Lung microvascular endothelial cell (primary cell): ENCODE data around the gene NEDD1. TPM values are rescaled to one million over a fixed set of nuclear protein-coding genes. Genes with fewer than 3 reads are reported as not detected.

Experiments used
- DNase-seq, 2 donors: peaks; one replicate each; pipeline versions ENCODE4 v3.0.0 to v3.0.0-alpha.2; 2010; ENCODE audit warnings: low read depth in 2 of 2
- total RNA-seq: library from RNA; depleted of rRNA; stranded (reverse); fragments of >200 nt; gene quantifications from 2 replicates; pipeline ENCODE4 v1.2.1, GENCODE V29; 2014

The NEDD1 gene
- 20.3 and 21.8 TPM in 2 replicates for total RNA-seq

DNA sequence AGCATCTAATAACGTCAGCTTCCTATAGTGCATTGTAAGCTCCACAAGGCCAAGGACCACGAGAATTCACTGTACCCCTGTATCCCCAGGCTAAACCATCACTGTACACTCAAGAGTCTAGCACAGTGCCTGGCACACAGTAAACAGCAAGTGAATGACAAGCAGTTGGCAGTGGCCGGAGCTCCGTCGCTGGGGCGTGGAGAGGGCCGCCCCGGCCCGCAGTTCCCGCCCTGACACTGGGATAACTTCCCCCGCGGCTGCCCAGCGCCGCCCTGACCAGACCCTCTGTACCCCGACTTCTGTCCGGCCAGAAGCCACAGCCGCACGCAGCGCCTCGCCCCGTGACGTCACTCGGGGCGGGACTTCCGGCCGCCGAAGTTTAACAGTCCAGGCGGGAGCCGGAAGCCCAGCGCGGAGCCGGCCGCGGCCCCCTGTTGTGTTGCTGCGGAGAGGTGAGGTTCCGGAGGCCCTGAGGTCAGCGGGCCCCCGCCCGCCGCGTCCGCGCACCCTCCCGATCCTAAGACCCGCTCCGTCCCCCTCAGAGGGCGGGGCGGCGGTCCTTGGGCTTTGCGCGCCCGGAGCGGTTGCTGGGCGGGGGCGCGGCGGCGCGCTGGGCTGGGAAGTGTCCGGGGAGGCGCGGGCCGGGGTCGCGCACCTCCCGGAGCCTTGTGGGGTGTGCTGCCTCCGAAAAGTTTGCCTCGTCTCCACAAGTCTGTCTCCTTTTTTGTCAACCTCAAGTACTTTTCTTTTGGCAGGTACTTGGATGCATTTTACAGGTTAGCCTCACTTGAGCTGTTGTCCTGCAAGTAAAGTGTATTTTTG is at the start of gene NEDD1:
NEDD1 (plus strand) TSS at position 409 of the 822 bp plus-strand sequence. CDS start 2,503 bp downstream, outside the sequence.
- peak; percentile 85 to 86 for DNase-seq

GRCh38 chr12:96858162-96858561 is 48.9 kb upstream of the NEDD1 start:
- DNase-seq, result no peak

- DNase-seq, result peak in 1 of 2 donors; percentile 3
Observed at GRCh38 chr12:96861656-96862055, 45.4 kb upstream of the NEDD1 start.

DNA sequence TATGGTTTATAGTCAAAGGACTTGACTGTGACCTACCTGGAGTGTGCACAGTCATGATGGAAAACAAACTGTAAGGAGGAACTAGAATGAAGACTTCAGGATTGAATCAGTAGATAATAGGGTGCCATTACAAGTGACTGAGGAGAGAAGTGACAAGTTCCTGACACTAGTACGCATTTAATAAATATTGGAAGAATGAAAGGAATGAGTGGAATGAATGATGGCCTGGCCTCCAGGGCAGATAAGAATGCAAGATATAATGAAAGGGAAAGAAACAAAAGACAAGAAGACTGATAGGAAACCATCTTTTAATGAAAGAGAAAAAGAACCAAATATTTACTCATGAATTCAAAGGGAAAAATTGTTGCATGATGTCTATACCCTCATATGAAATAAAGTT is 44.7 kb upstream of the NEDD1 start:
- no peak for DNase-seq

GRCh38 chr12:96864335-96864734 is 42.7 kb upstream of the NEDD1 start:
- DNase-seq, result no peak

DNA sequence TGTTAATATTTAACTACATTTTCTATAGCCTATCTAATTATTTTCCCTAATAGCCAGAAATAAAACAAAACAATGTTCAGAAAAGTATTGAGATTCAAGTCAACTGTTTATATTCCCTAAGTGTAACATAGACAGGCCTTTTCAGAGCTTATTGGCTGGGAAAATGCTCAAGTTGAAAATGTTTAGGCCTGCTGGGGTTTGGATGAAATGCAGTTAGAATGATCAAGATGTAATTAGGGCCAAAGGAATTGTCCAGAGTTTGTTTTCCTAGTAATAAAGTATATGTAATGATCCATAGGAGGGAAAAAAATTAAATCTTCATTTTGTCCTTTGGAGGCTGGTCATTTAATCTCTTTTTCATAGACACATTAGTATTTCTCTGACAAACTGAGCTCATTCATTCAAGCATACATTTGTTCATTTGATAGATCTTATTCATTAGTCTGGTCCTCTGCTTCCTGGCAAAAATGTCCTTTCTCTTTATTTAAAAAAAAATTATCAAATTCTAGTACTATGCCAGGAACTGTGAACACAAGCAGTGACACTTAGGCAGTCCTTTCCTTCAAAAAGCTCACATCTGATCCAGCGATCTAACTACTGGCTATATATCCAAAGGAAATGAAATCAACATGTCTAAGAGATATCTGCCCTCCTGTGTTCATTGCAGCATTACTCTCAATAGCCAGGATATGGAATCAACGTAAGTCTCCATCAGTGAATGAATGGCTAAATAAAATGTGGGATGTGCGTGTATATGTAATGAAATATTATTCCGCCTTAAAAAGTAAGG is 40.1 kb upstream of the NEDD1 start:
- DNase-seq, result no peak

DNA sequence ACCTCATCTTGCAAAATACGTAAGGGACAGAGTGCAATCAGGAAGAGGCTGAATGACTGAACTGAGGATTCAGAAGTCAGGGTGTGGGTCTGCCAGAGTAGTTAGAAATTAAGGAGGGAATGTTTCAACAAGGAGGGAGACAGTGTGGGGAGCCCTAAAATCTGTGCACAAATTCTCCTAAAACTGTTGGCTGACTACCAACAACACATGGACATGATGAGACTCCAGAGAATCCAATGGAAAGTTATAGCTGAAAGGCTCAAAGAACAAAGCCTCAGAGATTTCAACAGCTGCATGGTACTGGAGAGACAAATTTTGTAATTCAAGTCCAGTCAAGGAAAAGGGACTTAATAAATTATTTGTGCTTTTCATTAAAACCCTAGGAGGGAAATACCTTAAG is 36.1 kb upstream of the NEDD1 start:
- DNase-seq, result no peak

DNA sequence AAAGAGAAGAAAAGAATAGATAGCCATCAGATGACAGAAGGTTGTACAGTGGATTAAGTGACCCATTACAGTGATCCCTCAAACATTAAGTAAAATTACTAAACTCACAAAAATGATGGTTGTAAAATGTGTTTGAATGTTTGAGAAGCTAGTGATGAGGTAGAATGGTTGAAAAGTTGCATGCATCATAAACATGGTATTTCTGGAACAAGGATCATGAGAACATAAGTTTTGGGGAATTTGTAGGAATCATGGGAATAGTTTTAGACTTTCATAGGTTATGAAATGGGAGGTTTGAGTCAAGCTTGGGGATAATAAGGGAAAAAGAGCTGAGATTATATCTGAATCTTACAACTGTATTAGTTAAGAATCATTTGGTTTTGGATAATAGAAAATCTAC is 34.1 kb upstream of the NEDD1 start:
- DNase-seq, result no peak

DNA sequence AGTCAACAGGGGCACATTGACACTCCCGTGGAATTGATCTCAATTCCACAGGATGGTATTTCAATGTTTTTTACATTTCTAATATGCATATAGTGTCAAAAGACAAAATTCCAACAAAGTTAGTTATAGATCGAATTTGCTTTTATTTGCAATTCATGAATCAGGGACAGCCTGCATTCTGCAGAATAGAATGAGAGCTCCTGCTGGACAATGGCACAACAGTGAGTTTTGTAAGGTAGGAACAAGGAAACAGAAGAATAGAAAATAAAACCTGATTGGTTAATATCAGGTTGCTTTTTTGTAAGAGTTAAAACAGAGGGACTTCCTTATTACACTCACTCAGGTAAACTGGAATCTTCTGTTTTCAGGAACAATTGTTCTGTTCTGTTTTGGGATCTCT is 32.8 kb upstream of the NEDD1 start:
- DNase-seq, result no peak

DNA sequence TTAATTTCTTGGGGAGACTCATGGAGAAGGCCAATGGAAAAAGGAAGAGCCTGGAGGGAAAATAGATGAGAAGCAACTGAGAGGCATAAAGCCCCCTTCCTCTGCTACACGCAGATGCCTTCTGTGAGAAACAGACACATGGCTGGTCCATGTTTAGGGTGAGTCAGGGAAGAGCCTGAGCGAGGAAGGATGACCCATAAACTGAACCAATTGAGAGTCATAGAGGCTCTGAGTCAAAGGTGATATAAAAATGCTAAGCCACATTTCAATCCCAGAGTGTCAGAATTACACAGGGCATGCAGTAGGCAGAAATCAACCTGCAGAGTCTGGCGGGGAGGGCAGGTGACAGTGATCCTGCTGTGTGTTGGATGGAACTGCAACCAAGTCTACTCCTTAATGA is 30.1 kb upstream of the NEDD1 start:
- DNase-seq, result no peak

DNA sequence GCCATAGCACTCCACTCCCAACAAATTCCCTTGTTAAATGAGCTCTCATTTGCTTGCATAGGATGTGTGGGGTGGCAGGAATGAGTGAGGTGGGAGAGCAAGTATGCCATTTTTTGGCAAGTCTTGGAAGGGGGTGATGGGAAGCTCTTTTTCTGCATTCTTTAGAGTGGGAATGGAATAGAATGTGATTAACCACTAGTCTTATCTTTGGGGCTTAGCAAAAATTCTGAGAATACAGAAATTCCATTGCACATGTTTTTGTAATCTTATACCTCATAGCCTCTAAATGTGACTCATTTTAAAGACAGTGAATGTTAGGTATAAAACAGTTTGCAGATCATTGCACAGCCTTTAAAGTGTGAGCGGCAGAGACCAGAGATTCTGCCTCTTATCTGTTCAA is 28.4 kb upstream of the NEDD1 start:
- no peak for DNase-seq

DNA sequence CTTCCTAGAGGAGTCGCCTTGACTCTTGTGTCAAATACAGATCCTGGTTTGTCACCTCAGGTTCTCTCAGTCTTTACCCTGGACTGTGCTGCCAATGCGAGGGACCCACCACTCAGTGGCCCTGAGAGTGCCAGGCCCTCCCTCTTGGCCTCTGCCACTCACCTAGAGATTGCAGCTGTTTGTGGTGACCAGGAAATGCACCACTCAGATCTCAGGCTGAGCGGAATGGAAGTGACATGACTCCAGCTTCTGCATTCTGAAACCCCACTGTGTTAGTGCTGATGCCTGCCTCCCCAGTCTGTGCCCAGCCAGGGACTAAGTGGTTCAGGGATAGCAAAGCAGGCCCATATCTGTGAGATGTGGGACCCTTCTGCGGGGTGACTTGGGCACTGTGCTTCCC is 27.8 kb upstream of the NEDD1 start:
- no peak for DNase-seq

GRCh38 chr12:96880220-96880619 is 26.8 kb upstream of the NEDD1 start:
- DNase-seq, result no peak

- no peak for DNase-seq
Observed at GRCh38 chr12:96881608-96882007, 25.4 kb upstream of the NEDD1 start.

DNA sequence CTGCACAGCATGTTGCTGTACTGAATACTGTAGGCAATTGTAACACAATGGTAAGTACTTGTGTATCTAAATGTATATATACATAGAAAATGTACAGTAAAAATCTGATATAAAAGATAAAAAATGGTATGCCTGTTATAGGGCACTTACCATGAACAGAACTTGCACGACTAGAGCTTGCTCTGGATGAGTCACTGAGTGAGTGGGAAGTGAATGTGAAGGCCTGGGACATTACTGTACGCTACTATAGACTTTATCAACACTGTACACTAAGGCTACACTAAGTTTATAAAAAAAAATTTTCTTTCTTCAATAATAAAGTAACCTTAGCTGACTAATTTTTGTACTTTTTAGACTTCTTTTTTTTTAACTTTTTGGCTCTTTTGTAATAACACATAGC is 24.2 kb upstream of the NEDD1 start:
- peak in 1 of 2 donors; percentile 66 for DNase-seq

DNA sequence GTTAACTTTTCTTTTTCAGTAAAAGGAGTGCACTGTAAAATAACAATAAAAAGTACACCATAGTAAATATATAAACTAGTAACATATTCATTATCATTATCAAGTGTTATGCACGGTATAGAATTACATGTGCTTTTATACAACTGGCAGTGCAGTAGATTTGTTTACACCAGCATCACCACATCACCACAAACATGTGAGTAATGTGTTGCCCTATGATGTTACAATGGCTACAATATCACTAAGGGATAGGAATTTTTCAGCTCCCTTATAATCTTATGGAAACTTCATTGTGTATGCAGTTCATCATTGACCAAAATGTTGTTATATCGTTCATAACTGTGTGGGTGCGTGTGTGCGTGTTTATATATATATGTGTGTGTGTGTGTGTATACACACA is 23.5 kb upstream of the NEDD1 start:
- no peak for DNase-seq

GRCh38 chr12:96886998-96887677 is 19.9 kb upstream of the NEDD1 start:
- DNase-seq, result peak in 1 of 2 donors; percentile 39

GRCh38 chr12:96889273-96889933 is 17.7 kb upstream of the NEDD1 start:
- DNase-seq, result peak; percentile 46 to 87

DNA sequence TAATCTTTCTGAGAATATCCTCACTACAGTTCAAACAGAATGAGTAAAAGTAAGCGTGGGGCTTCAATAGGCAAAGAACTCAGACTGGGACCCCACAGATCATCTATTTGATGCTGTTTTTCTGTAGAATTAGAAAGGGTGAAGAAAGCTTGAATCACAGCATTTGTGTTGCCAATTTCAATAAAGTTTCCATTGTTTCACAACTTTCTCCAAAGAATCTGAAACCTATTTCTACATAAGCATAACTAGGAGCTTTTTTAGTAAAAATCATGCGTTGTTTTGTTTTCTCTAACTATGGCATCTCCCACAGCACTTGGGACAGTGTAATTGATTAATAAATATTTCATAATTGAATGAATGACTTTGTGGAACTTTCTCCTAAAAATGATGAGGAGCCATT is 16.7 kb upstream of the NEDD1 start:
- no peak for DNase-seq

- DNase-seq, result no peak
Observed at GRCh38 chr12:96892104-96892503, 15.0 kb upstream of the NEDD1 start.

DNA sequence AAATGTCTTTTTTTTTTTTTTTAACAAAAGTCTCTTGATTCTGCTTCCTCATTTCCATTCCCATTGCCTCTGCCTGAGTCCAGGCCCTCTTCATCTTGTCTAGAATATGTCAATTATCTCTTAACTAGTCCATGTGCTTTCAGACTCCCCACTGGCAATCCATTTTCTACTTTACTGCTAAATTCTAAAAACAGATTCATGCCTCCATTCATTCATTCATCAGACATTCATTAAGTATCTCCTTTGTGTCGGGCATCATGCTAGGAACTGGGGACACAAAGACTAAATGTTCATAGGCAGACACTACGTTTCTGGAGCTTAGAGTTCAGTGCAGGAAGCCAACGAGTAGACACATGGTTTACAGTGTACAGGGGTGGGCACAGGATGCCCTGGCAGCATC is 9.6 kb upstream of the NEDD1 start:
- no peak for DNase-seq

- DNase-seq, result no peak
Observed at GRCh38 chr12:96901175-96901574, 5.9 kb upstream of the NEDD1 start.
